Cardiac muscle cell (in vitro differentiated cells and primary cell): ENCODE results near the gene TEX9. TPM values are rescaled to one million over a fixed set of nuclear protein-coding genes. Genes with fewer than 3 reads are reported as not detected.

Source experiments
- DNase-seq, 2 donors: peaks; one replicate each; pipeline versions ENCODE4 v3.0.0 to v3.0.0-alpha.2; 2010 to 2017; ENCODE audit warnings: low read depth in 1 of 2, low spot score in 1 of 2
- H3K27ac ChIP-seq: fragments of 200-600 bp; sonication (generic); 2 replicates; pipeline ENCODE4 v1.5.1; 2016
- H3K27me3 ChIP-seq: fragments of 200-600 bp; sonication (generic); 2 replicates; pipeline ENCODE4 v1.6.0; 2016; ENCODE audit warnings: control low read depth
- H3K36me3 ChIP-seq: fragments of 200-600 bp; sonication (generic); 2 replicates; pipeline ENCODE4 v1.5.1; 2016; ENCODE audit warnings: control low read depth
- H3K4me1 ChIP-seq: fragments of 200-600 bp; sonication (generic); 2 replicates; pipeline ENCODE4 v1.8.1; 2017; ENCODE audit warnings: low read depth, mild to moderate bottlenecking, mixed run types
- H3K4me3 ChIP-seq: fragments of 200-600 bp; sonication (generic); 2 replicates; pipeline ENCODE4 v1.5.1; 2016; ENCODE audit warnings: mild to moderate bottlenecking
- H3K9me3 ChIP-seq: fragments of 200-600 bp; sonication (generic); 2 replicates; pipeline ENCODE4 v1.5.1; 2017; ENCODE audit warnings: low read depth, mild to moderate bottlenecking, control low read depth
- CTCF ChIP-seq: IDR thresholded peaks from 2 replicates; pipeline ENCODE4 v1.5.1; 2012; ENCODE audit warnings: low read depth, mild to moderate bottlenecking, low read length
- polyA plus RNA-seq: library from polyadenylated mRNA; unstranded; fragments of >200 nt; fragmentation: Nextera tagmentation; extraction: Ambion mirVana; gene quantifications from 2 replicates; pipeline ENCODE4 v1.2.1, GENCODE V29; 2016
- total RNA-seq: library from RNA; depleted of rRNA; stranded (reverse); fragments of >200 nt; gene quantifications from 2 replicates; pipeline ENCODE4 v1.2.3, GENCODE V29; 2016

Gene TEX9
- total and polyA plus RNA-seq, 2 experiments from 2014 or later: 8.4 to 9.2 TPM

- no peaks in the 10 kb centered on the region for H3K27me3 ChIP-seq
- H3K4me1 ChIP-seq: no peaks in the 10 kb centered on the region
- no peaks in the 10 kb centered on the region for H3K36me3 ChIP-seq
- H3K4me3 ChIP-seq: no peak overlapping the region
- no peak overlapping the region for H3K27ac ChIP-seq
- no peaks in the 10 kb centered on the region for H3K9me3 ChIP-seq
- TF ChIP-seq CTCF: no peak
- DNase-seq: no peak
Observed at GRCh38 chr15:56459096-56459495, 93.9 kb downstream of the TEX9 start.

- TF ChIP-seq CTCF: no peak
- Histone ChIP-seq H3K27ac (no peak overlapping the region), H3K4me3 (no peak overlapping the region), H3K27me3 (no peaks in the 10 kb centered on the region), H3K9me3 (no peaks in the 10 kb centered on the region), H3K36me3 (no peaks in the 10 kb centered on the region), H3K4me1 (no peaks in the 10 kb centered on the region)
- peak in 1 of 2 donors; percentile 7 for DNase-seq
Observed at GRCh38 chr15:56460071-56460470, 94.8 kb downstream of the TEX9 start.

GRCh38 chr15:56460947-56461346 is 95.7 kb downstream of the TEX9 start:
- Histone ChIP-seq H3K27ac (no peak overlapping the region), H3K4me1 (no peaks in the 10 kb centered on the region), H3K36me3 (no peaks in the 10 kb centered on the region), H3K4me3 (no peak overlapping the region), H3K9me3 (no peaks in the 10 kb centered on the region), H3K27me3 (no peaks in the 10 kb centered on the region)
- no peak for TF ChIP-seq CTCF
- DNase-seq: no peak

- TF ChIP-seq CTCF: no peak
- H3K27me3 ChIP-seq: peaks cover 21% of the 10 kb centered on the region
- DNase-seq: peak; percentile 95 to 97
- H3K27ac ChIP-seq: no peak within 1 kb of the TSS
- no peaks in the 10 kb centered on the region for H3K9me3 ChIP-seq
- H3K4me3 ChIP-seq: peak within 1 kb of the TSS; percentile 54
- H3K4me1 ChIP-seq: no peaks in the 10 kb centered on the region
- no peaks in the 10 kb centered on the region for H3K36me3 ChIP-seq
Observed at GRCh38 chr15:56464893-56465520, 99.8 kb downstream of the TEX9 start, which contains the start of gene MNS1. TSS of gene MNS1 (minus strand) at chr15:56465137. CDS start at chr15:56464972, 165 bp downstream.

GRCh38 chr15:56467616-56468015 is 102.4 kb downstream of the TEX9 start:
- Histone ChIP-seq H3K9me3 (no peaks in the 10 kb centered on the region), H3K27ac (no peak overlapping the region), H3K36me3 (no peaks in the 10 kb centered on the region), H3K27me3 (peaks cover 37% of the 10 kb centered on the region), H3K4me1 (no peaks in the 10 kb centered on the region), H3K4me3 (no peak overlapping the region)
- no peak for TF ChIP-seq CTCF
- no peak for DNase-seq

GRCh38 chr15:56468401-56468800 is 103.2 kb downstream of the TEX9 start:
- peaks cover 37% of the 10 kb centered on the region for H3K27me3 ChIP-seq
- no peak overlapping the region for H3K27ac ChIP-seq
- no peaks in the 10 kb centered on the region for H3K36me3 ChIP-seq
- TF ChIP-seq CTCF: no peak
- H3K4me3 ChIP-seq: no peak overlapping the region
- H3K9me3 ChIP-seq: no peaks in the 10 kb centered on the region
- no peak for DNase-seq
- no peaks in the 10 kb centered on the region for H3K4me1 ChIP-seq
